NCI-H2107 (cell line): ENCODE measurements around the gene SCLY.
"Not testable (repeated sequence)": the region's sequence is repeated elsewhere in the genome, so short reads cannot be mapped to it uniquely, and the experiment has no call there.

Source experiments
- DNase-seq: peaks from one replicate; lab custom pipeline; 2025; lab: John Stamatoyannopoulos, UW

SCLY gene

GRCh38 chr2:238040918-238041317 is 19.9 kb upstream of the SCLY start:
- DNase-seq: no peak

GRCh38 chr2:238042090-238042489 is 18.7 kb upstream of the SCLY start:
- DNase-seq: no peak

- DNase-seq: no peak
These were observed 17.8 kb upstream of the SCLY start for GRCh38 chr2:238042849-238043584.

- DNase-seq: no peak
These were observed 16.9 kb upstream of the SCLY start for GRCh38 chr2:238043851-238044250.

- DNase-seq: no peak
These were observed 15.2 kb upstream of the SCLY start for GRCh38 chr2:238045575-238045974.

GRCh38 chr2:238046725-238047270 is 14.0 kb upstream of the SCLY start:
- DNase-seq: no peak

- no peak for DNase-seq
These were observed 7.5 kb upstream of the SCLY start for GRCh38 chr2:238053191-238053776.

- no peak for DNase-seq
These were observed 5.0 kb upstream of the SCLY start for GRCh38 chr2:238055841-238056240.

GRCh38 chr2:238057696-238058575 is 2.9 kb upstream of the SCLY start:
- not testable (repeated sequence) for DNase-seq

GRCh38 chr2:238059505-238059904 is 1.3 kb upstream of the SCLY start:
- DNase-seq: no peak

GRCh38 chr2:238060096-238060541 is 682 bp upstream of the SCLY start:
- DNase-seq: no peak

GRCh38 chr2:238061315-238062202 is 758 bp downstream of the SCLY start:
- DNase-seq: peak; percentile 5

- no peak for DNase-seq
These were observed 2.8 kb downstream of the SCLY start for GRCh38 chr2:238063414-238064189.

GRCh38 chr2:238064376-238064775 is 3.6 kb downstream of the SCLY start:
- no peak for DNase-seq

- no peak for DNase-seq
These were observed 4.5 kb downstream of the SCLY start for GRCh38 chr2:238065071-238065846.

GRCh38 chr2:238066218-238066617 is 5.4 kb downstream of the SCLY start:
- no peak for DNase-seq

- DNase-seq: not testable (repeated sequence)
These were observed 5.9 kb downstream of the SCLY start for GRCh38 chr2:238066718-238067117.

- no peak for DNase-seq
These were observed 7.1 kb downstream of the SCLY start for GRCh38 chr2:238067939-238068338.

GRCh38 chr2:238069021-238069709 is 8.4 kb downstream of the SCLY start:
- DNase-seq: no peak
